GM12892 (cell line): Measurements from ENCODE around the gene OR56A5.

Source experiments
- POLR2A ChIP-seq: IDR thresholded peaks from 2 replicates; pipeline ENCODE4 v1.6.1; 2011; ENCODE audit warnings: low read depth, low read length, control low read depth
- POLR2AphosphoS5 ChIP-seq: IDR thresholded peaks from 2 replicates; pipeline ENCODE4 v1.6.1; 2011; ENCODE audit warnings: low read depth, low read length, control low read depth
- TAF1 ChIP-seq: IDR thresholded peaks from 2 replicates; pipeline ENCODE4 v1.6.1; 2011; ENCODE audit warnings: low read depth, mild to moderate bottlenecking, control low read depth, low read length, borderline replicate concordance

GRCh38 chr11:6012035-6012668 is 43.9 kb upstream of the OR56A5 start:
- TF ChIP-seq POLR2AphosphoS5 (no peak), POLR2A (no peak), TAF1 (no peak)
